Measurements from ENCODE around the gene IMPG1.

IMPG1 gene, protein sequence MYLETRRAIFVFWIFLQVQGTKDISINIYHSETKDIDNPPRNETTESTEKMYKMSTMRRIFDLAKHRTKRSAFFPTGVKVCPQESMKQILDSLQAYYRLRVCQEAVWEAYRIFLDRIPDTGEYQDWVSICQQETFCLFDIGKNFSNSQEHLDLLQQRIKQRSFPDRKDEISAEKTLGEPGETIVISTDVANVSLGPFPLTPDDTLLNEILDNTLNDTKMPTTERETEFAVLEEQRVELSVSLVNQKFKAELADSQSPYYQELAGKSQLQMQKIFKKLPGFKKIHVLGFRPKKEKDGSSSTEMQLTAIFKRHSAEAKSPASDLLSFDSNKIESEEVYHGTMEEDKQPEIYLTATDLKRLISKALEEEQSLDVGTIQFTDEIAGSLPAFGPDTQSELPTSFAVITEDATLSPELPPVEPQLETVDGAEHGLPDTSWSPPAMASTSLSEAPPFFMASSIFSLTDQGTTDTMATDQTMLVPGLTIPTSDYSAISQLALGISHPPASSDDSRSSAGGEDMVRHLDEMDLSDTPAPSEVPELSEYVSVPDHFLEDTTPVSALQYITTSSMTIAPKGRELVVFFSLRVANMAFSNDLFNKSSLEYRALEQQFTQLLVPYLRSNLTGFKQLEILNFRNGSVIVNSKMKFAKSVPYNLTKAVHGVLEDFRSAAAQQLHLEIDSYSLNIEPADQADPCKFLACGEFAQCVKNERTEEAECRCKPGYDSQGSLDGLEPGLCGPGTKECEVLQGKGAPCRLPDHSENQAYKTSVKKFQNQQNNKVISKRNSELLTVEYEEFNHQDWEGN

DNA sequence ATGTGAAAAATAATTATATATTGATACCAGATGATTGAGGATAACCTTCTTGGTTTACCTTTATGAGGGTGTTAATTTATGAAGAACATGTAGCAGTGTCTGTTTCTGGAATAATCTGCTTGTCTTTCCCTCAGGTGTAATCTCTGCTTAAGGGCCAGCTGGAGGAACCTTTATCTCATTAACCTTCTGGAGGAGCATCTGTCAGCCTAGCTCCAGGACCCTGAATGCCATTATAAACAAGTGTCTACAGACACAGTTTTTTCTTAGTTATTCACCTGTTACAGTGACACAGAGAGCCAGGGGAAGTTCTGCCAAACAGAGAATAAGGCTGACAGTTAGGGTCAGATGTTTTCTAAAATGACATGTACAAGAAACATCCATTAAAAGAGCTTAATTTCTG lies at the start of gene IMPG1:
IMPG1 (minus strand) TSS at position 101 of the 400 bp plus-strand sequence. CDS start 174 bp downstream, outside the sequence.
- DNase-seq, result no peak

DNA sequence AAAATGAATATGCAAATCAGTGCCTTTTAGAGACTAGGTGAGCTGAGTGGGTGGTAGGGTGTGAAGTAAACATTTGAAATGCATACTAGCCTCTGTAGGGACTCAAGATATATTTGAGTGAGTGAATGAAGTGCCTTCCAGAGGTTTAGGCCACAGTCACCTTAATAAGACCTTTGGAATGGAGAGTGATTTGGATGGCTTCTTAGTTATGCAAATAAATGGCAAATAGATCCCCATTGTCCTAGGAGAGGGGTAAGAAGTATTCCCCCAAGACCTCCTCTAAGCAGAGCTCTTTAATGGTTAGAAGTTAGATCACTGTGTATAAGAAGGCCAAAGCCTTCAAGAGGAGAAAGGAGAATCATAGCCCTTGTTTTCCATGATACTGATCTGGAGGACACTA lies 47.8 kb upstream of the IMPG1 start:
- no peak for DNase-seq

DNA sequence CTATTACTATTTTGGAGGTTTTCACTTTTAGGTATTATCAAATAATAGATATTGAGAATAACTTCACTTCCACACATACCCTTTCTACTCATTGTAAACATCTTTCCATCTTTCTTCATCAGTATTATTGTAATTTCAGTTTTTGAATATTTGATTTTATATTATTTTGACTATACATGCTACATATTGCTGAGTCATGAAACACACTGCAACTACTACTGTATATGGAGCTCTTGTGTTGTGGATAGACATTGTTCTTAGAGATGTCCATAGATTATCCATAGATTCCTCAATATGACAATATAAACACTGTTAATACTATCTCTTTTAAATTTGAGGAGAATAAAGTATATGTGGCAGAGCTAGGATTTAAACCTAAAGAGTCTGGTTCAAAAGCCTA lies 819 bp upstream of the IMPG1 start:
- DNase-seq, result no peak

DNA sequence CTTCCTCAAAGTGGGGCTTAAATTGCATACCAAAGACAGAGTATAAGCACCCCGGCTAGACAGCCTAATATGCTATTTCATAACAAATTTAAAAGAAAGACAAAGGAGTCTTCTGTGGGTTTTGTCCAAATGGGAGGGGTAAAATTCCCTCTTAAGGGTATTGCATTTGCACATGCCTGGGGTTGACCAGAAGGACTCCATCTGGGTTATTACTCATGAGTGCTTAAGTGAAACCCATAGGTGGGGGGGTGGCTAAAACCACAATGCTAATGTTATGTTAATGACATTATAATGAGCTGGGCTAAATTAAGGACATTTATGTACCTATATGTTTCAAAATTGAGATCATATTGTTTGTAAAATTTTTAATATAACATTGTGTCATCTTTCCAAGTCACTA lies 15.0 kb downstream of the IMPG1 start:
- no peak for DNase-seq

DNA sequence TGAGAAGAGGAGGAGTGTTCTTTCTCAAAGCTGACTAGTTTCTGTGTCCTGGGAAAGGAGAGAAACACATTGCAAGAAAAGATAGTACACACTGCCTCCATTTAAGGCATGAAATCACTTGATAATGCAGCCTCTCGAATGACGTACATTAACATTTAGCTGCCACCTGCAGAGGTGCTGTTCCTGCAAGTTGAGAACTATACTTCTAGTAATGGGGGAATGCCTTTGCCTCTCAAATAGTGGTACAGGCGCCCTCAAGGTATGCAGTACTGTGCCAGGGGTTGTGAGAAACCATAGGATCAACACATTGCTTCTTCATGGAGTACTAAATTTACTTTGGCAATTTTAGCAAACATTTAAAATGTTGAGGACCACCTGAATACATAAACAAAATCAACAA lies 20.1 kb downstream of the IMPG1 start:
- DNase-seq, result no peak

DNA sequence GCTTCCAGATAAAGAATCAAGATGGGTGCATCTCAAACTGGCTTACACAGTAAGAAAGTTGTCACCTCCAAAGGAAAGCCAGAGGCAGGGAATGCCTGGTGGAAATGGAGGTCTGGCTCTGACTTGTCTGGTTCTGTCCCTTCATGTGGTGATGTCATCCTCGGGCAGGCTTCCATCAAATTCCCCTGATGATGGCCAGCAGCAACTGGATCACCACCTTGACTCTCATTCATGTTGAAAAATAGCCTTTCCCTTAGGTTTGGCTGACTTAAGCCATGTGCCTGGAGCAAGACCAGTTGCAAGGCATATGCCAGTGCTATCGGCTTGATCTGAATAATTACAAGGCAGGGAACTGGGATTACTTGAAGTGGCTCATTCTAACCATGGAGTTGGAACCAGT lies 28.8 kb downstream of the IMPG1 start:
- no peak for DNase-seq

DNA sequence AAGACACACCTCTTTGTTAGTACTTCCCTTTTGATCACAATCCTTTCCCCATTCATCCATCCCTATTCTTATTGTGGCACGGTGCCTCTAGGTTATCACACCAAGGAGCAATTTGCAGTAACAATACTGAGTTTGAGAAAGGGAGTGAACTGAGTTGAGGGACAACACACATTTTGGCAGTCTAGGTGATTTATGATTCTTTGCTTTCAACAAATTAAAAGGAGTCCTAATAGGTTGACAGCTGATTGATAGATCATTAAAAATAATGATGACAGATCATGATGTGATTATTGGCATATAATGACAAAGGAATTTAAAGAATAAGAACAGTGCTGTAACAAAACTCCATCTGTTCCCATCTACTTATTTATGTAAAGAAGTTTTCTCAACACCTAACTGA lies 36.7 kb downstream of the IMPG1 start:
- no peak for DNase-seq

DNA sequence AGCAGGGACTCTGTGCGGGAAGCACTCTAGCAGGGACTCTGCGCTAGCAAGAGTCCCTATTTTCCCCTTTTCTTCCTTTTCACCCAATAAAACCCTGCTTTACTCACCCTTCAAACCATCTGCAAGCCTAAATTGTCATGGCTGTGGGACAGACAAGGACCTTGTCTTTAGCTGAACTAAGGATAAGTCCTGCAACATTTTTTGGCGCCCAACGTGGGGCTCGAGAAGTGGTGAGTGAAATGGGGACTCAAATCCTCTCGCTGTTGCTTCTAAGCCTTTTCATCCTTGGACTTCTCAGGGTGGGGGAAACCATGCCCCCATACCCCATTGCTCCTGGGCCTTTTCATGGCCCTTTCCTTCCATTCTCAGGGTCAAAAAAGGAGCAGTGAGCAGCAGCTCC lies 46.4 kb downstream of the IMPG1 start:
- no peak for DNase-seq

DNA sequence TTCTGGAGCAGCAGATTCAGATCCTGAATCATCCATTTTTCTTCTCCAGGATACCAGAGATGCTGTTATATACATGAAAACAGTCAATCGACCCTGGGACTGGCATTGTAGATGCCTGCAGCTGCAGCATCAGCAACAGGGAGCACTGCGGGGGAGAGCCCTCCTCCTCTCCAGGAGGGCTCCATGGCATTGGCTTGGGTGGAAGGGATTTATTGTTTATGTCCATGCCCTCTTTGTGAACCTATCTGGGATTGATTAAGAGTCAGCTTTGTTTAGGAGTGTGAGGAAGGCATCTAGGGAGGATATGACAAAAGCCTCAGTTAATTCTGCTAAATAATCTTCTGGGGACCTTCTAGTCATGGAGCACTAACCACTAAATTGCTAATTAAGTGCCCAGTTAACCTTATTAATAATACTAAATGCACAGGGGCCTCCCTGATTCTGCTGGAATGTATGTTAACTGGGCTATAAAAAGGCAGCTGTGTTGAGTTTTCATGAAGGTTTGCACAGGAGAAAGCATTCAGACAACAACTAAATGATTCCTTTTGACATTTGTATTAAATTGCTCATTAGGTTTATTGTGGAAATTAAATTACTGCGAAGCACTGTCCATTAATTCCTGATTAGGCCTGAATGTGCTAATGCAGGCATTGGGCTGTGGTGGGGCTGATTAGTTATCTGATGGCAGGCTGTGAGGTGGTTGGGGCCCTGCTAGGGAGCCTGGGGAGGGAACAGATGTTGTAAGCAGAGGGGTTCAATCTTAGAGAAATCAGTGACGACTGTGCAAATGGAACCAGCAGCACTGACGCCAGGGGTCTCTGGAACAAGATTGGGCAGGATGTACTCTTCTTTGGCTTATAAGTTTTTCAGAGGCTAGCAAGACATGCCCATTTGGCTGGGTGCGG lies 57.6 kb downstream of the IMPG1 start:
- no peak for DNase-seq

DNA sequence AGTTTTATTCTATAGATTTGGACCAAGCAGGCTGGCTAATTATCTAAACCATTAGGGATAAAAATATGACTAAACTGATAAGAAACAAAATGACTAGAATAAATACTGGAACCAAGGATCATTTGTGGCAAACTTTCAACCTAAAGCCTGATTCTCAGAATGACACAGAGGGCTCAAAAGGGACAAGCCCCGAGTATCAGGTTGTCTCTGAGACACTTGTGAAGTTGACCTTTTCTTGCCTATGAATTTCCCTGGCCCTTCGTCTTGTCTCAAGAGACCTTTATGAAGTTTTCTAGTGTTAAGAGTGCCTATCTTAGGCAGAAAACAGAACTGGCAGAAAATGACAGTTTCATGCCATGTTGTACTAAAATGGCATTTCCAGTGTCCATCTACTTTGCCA lies 68.3 kb downstream of the IMPG1 start:
- DNase-seq, result no peak

DNA sequence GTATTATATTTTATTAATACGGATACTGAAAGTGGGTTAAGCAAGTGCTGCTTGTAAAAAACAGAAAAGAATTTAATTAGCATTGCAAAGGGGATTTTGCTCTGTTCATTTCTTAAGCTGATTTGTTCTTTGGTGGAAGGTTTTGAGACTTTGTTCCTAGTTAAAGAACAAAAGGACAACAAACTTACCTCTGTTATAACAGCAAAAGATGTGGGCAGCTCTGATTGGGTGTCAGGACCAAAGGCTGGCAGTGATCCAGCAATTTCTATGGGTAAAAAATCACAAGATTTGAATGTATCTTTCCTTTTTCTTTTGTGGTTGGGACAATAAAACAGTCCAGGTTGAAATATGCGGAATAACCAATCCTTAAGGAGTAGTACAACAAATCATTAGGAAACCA lies 68.8 kb downstream of the IMPG1 start:
- no peak for DNase-seq

DNA sequence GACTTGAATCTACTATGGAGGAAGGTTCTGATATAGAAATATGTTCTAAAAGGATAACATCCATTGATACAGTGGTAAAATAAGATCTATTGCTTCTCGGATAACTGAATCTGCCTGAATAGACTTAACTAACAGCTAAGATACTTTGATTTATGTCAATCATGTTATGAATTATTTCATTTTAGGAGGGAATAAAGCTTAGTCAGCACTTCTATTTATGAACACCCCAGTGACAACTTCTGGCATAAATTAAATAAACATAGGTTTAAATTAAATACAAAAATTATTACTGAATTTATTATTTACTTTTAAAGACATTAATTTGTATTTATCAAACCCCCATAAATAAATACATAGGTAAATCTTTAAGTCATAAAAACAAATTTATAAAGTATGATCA lies 69.3 kb downstream of the IMPG1 start:
- no peak for DNase-seq

DNA sequence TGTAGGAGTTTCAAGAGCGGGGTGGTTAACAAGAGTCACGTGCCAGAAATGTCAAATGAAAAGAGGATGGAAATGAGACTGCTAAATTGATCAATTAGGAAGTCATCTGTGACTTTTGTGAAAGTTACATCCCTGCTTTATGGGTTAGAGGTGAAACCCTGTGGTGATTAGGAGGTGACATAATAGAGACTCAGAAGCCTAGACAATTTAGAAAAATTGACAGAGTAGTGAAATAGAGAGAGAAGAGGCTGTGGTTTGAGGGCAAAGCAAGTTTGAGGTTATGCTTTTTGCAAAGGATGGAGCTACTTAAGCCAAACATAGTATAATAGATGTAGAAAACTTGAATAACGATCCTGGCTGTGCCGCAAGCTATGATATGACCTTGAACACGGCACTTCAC lies 71.8 kb downstream of the IMPG1 start:
- DNase-seq, result no peak

DNA sequence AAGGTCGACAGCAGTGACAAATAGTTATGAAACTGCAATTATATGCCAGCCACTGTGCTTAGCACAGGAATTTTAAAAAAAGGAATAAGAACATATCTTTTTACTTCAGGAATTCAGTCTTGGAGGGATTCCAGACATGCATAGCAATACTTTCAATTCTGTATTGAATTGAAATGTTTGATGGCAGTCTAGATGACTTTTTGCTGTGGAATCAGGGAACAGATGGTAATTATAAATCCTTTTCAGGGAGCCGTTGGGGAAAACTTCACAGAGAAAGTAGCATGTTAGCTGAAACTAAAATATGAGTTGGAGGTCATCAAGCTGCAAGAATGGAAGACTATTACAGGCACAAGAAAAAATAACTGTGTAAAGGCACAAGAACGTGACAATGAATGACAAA lies 74.8 kb downstream of the IMPG1 start:
- DNase-seq, result no peak

DNA sequence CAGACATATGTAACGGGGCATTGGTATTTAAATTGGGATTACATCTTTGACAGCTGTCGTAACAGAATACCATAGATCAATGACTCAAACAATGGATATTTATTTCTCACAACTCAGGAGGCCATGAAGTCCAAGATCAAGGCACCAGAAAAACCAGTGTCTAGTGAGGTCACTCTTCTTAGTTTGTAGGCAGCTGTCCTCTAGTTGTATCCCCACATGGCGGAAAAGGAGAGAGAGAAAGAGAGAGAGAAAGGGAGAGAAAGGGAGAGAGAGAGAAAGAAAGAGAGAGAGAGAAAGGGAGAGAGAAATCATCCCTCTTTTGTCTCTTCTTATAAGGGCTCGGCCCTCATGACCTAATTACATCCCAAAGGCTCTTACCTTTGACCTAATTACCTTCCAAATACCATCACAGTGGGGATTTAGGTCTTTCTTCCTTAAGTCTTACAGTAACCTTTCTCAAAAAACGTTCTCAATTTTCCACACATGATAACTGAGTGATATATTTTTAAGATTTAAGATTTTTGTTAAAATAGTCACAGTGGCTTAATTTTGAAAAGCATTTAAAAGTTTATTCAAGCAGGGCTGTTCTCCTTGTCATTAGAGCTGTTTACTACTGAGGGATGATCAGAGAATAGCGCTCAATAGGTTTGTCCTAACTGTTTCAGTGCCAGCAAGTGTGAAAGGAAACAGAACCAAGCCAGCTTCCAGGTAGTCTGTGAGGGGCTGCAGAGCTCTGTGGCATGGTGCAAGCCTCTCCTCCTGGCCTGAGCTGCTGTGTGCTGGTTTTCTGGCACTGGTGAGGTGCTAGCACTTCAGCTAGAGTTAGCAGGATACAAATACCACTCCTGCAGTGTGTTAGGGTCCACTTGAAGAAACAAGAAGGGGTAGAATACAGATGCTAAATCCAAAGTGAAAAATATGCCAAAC lies 79.0 kb downstream of the IMPG1 start:
- DNase-seq, result no peak

DNA sequence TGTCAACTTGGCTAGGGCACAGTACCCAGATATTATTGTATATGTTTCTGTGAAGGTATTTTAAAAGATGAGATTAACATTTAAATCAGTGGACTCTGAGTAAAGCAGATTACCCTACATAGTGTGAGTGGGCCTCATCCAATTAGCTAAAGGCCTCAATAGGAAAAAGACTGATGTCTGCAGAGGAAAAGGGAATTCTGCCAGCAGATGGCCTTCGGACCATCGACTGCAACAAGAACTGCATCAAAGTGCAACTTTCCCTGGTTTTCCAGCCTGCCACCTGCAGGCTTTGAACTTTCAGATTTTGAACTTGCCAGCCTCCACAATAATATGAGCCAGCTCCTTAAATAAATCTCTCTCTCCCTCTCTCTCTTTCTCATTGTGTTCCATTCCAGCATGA lies 80.5 kb downstream of the IMPG1 start:
- no peak for DNase-seq

DNA sequence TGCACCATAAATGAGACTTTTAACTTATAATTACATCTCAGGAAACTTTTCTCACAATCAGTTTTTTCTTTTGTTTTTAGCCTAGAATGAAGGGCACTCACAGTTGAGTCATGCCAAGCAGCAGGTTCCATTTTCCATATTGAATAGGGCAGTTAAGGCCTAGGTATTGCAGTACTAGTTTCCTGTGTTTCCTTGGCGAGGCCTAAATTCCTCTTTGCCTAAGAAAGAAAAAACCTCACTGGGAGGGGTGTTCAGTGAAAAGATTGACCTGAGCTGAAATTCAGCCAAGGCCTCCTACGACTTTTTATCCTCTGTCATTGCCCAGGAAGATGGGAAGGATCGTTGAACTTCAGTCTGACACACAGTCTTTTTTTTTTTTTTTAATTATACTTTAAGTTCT lies 85.5 kb downstream of the IMPG1 start:
- no peak for DNase-seq

DNA sequence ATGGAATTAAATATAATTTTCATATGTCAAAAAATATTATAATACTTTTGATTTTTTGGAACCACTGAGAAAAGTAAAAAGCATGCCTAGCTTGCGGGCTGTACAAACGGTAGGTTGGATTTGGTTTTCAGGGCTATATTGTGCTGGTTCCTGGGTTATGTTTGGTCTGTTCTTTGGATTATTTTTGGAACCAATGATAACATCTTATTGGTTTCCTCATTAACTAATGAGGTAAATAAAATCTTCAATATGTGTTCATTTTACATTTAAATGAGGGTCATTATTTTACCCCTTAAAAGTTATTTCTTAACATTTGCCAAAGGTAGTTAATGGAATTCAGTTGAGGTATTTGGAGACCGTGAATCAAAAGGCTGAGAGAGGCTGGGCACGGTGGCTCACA lies 96.6 kb downstream of the IMPG1 start:
- no peak for DNase-seq

DNA sequence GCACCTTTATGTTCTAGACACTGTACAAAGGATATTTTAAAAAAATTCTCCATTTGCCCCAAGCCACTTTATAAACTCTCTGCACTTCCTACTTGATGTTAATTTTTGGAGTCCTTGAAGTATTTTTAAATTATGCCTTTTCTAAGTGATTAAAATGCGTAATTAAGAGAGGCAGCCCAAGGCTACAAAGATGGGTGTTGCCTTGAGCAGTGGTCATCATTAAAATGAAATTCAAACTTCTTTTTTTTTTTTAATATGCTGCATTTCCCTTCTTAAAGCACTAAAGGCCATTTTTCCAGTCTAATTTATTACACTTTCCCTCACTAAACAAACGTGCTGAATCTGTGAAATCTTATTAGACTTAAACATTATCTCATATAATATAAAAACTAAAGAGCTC lies 102.4 kb downstream of the IMPG1 start:
- DNase-seq, result no peak

DNA sequence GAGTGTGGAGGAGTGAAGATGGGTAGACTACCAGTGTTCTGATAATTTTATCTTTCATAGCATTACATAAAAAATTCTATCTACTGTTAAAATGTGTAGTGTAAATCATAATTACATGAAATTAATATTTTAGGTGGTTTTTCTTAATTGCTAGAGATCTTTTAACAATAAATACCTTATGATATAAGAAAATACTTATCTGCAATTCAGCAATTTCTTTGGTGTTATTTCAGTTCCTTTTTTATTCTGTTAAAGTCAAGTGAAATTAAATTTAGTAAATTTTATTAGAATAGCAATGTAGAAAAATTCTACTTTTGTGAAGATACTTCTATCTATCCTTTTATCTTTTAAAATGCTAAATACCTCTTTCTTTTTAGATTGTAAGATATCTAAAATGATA lies 104.3 kb downstream of the IMPG1 start:
- DNase-seq, result no peak

DNA sequence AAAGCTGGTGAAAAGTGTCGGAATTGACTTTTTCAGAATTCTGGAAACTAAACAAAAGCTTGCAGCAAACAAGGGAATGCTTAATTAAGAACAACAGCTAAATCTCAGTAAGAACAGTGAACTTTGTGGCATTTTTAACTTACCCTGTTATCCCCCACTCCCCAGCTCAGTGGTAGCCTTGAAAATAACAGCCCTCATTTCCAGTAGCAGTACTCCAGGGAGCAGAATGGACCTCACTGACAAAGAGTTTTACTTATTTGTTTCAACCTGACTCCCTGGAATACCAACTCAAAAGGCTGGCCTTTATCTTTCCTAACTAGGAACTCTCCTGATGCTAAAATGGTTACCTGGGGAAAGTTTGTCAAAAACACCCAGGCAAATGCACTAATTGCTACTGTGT lies 108.9 kb downstream of the IMPG1 start:
- DNase-seq, result no peak

DNA sequence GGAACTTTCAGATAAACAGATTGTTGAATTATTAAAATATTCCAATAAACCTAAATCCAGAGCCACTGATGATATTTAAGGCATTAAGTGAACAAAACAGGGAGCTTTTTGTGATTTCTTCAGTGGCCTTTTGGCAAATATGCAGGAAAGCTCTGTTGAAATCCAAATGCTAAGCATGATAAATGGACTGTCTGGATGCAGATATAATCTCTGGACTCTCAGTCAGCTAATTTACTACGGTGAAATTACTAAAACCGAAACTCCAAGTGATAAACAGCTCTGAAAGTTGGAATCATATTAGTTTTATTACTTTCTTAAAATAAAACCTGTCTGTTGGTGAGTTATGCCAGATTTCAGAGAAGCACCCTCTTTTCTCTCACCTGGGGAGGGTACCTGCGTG lies 120.3 kb downstream of the IMPG1 start:
- no peak for DNase-seq

Data from inflammatory macrophage treated with lipopolysaccharide for 4 hours (primary cell).